Testis (tissue), 2 donors: ENCODE measurements around the gene ACOT12.
"Not testable (repeated sequence)": the region's sequence is repeated elsewhere in the genome, so short reads cannot be mapped to it uniquely, and the experiment has no call there.

Experiments
- POLR2A ChIP-seq: fragments of 450-650 bp; IDR thresholded peaks from one replicate; pipeline ENCODE4 v1.6.1; 2017; ENCODE audit warnings: antibody characterized with exemption, mild to moderate bottlenecking, moderate library complexity
- TF ChIP-seq, protein P1 (sequence below), 3 experiments: fragments of 450-650 bp in 2 of 3; fragments of 200-600 bp in 1 of 3; sonication (generic) in 1 of 3; IDR thresholded peaks; one replicate each; pipeline ENCODE4 v1.5.1; 2016 to 2019; ENCODE audit warnings: antibody characterized with exemption in 3 of 3, mild to moderate bottlenecking in 2 of 3, moderate library complexity in 1 of 3

DNA sequence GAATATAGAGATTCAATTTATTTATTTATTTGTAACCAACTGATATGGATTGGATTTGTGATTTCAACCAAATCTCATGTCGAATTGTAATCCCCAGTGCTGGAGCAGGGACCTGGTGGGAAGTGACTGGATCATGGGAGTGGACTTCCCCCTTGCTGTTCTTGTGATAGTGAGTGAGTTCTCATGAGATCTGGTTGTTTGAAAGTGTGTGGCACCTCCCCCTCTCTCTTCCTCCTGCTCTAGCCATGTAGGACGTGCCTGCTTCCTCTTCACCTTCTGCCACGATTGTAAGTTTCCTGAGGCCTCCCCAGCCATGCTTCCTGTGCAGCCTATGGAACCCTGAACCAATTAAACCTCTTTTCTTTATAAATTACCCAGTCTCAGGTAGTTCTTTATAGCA lies 55.7 kb downstream of the ACOT12 start:
- TF ChIP-seq, protein P1, sequence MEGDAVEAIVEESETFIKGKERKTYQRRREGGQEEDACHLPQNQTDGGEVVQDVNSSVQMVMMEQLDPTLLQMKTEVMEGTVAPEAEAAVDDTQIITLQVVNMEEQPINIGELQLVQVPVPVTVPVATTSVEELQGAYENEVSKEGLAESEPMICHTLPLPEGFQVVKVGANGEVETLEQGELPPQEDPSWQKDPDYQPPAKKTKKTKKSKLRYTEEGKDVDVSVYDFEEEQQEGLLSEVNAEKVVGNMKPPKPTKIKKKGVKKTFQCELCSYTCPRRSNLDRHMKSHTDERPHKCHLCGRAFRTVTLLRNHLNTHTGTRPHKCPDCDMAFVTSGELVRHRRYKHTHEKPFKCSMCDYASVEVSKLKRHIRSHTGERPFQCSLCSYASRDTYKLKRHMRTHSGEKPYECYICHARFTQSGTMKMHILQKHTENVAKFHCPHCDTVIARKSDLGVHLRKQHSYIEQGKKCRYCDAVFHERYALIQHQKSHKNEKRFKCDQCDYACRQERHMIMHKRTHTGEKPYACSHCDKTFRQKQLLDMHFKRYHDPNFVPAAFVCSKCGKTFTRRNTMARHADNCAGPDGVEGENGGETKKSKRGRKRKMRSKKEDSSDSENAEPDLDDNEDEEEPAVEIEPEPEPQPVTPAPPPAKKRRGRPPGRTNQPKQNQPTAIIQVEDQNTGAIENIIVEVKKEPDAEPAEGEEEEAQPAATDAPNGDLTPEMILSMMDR (IDR thresholded peaks at IDR 0.05), result not testable (repeated sequence)
- TF ChIP-seq POLR2A, result not testable (repeated sequence)
